D721Med (cell line): ENCODE measurements around the gene TRRAP.

Source experiments
- DNase-seq: peaks from one replicate; pipeline ENCODE4 v3.0.0; 2011; ENCODE audit warnings: low spot score; ENCODE audit not compliant: insufficient read length
- FAIRE-seq: peaks from 2 replicates; lab custom pipeline; 2011; peaks lifted over from hg19 to GRCh38; lab: Jason Lieb, UNC
- TF ChIP-seq, protein P1 (sequence below): IDR thresholded peaks from 2 replicates; pipeline ENCODE4 v1.5.1; 2012; ENCODE audit warnings: mild to moderate bottlenecking, control low read depth; ENCODE audit not compliant: insufficient read depth; ENCODE audit errors: missing control alignments

TRRAP gene

GRCh38 chr7:98981701-98982100, 103.4 kb downstream of the TRRAP start:
- TF ChIP-seq, protein P1, sequence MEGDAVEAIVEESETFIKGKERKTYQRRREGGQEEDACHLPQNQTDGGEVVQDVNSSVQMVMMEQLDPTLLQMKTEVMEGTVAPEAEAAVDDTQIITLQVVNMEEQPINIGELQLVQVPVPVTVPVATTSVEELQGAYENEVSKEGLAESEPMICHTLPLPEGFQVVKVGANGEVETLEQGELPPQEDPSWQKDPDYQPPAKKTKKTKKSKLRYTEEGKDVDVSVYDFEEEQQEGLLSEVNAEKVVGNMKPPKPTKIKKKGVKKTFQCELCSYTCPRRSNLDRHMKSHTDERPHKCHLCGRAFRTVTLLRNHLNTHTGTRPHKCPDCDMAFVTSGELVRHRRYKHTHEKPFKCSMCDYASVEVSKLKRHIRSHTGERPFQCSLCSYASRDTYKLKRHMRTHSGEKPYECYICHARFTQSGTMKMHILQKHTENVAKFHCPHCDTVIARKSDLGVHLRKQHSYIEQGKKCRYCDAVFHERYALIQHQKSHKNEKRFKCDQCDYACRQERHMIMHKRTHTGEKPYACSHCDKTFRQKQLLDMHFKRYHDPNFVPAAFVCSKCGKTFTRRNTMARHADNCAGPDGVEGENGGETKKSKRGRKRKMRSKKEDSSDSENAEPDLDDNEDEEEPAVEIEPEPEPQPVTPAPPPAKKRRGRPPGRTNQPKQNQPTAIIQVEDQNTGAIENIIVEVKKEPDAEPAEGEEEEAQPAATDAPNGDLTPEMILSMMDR, result no peak
- FAIRE-seq (no peak), DNase-seq (no peak)

GRCh38 chr7:98982686-98983085, 104.4 kb downstream of the TRRAP start:
- TF ChIP-seq, protein P1, result no peak
- FAIRE-seq, result no peak
- no peak for DNase-seq

DNA sequence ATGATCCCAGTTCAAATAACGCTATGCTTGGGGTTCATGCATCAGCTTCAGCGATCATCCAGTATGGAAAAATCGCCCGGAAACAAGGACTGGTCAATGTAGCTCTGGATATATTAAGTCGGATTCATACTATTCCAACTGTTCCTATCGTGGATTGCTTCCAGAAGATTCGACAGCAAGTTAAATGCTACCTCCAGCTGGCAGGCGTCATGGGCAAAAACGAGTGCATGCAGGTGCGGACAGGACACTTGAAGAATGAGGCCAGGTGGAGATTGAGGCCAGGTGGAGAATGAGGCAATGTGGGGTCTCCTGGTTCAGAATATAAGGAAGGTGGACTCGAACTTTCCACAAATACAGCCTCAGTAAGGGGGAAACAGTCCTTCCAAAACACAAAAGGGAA, 105.8 kb downstream of the TRRAP start:
- FAIRE-seq, result no peak
- no peak for DNase-seq
- TF ChIP-seq, protein P1, result no peak

GRCh38 chr7:98985406-98985805, 107.1 kb downstream of the TRRAP start:
- TF ChIP-seq, protein P1, result no peak
- no peak for DNase-seq
- FAIRE-seq, result no peak

DNA sequence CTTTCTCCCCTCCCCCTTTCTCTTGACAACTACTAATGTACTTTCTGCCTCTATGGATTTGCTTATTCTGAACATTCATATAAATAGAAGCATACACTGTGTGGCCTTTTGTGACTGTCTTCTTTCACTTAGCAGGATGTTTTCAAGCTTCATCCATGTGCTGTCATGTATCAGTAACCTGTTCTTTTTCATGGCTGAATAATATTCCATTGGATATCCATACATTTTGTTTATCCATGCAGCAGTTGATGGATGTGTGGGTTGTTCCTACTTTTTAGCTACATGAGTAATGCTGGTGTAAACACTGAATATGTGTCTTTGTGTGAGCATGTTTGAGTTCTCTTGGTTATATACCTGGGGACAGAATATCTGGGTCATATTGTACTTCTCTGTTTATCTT, 107.6 kb downstream of the TRRAP start:
- FAIRE-seq (no peak), DNase-seq (no peak)
- TF ChIP-seq, protein P1, result no peak

GRCh38 chr7:98988641-98989040, 110.3 kb downstream of the TRRAP start:
- DNase-seq, result no peak
- FAIRE-seq, result no peak
- TF ChIP-seq, protein P1, result no peak

- FAIRE-seq, result no peak
Measured at GRCh38 chr7:98990356-98990755, 112.0 kb downstream of the TRRAP start.

More at GRCh38 chr7:98990356-98990755, 112.0 kb downstream of the TRRAP start:
- no peak for DNase-seq
- TF ChIP-seq, protein P1, result no peak
